A549 (cell line): ENCODE measurements around the gene CAMKV. TPM values are rescaled to one million over a fixed set of nuclear protein-coding genes. Genes with fewer than 3 reads are reported as not detected.

Experiments used
- ATAC-seq, 2 experiments: fragments of 200-7000 bp in 1 of 2; fragments of >200 bp in 1 of 2; cut with Nextera tagmentation in 1 of 2; cut with Tn5 transposase in 1 of 2; 3 replicates each; pipeline versions ENCODE4 v1.8.0 to v1.9.1; 2018 to 2020; ENCODE audit warnings: mild to moderate bottlenecking in 1 of 2, moderate library complexity in 1 of 2
- CTCF ChIA-PET: fragments of 300-600 bp; sonication (Branson Sonifier 250); formaldehyde crosslinking; extraction: SDS; loops from one replicate; lab custom pipeline; 2021; ENCODE audit warnings: antibody characterized with exemption, inconsistent platforms; lab: Yijun Ruan, JAX
- POLR2A ChIA-PET: fragments of 350-600 bp; formaldehyde crosslinking; extraction: SDS; loops from one replicate; lab custom pipeline; 2021; ENCODE audit warnings: antibody characterized with exemption, inconsistent platforms; lab: Yijun Ruan, JAX
- DNase-seq, 2 experiments: peaks; one replicate each; pipeline versions ENCODE4 v3.0.0 to v3.0.0-alpha.2; 2011 to 2016; ENCODE audit warnings: low read depth in 1 of 2, low spot score in 1 of 2
- FAIRE-seq: peaks from 2 replicates; lab custom pipeline; 2011; peaks lifted over from hg19 to GRCh38; lab: Jason Lieb, UNC
- H3K27ac ChIP-seq, 2 experiments: fragments of >200 bp; sonication (Bioruptor Twin); formaldehyde crosslinking; 3 replicates each; pipeline ENCODE4 v1.5.1; 2016 to 2017
- H3K4me1 ChIP-seq: fragments of >200 bp; sonication (Bioruptor Twin); formaldehyde crosslinking; 3 replicates; pipeline ENCODE4 v1.6.1; 2016
- H3K4me2 ChIP-seq: fragments of >200 bp; sonication (Bioruptor Twin); formaldehyde crosslinking; 3 replicates; pipeline ENCODE4 v1.6.1; 2016
- H3K4me3 ChIP-seq: fragments of >200 bp; sonication (Bioruptor Twin); formaldehyde crosslinking; 3 replicates; pipeline ENCODE4 v1.5.1; 2016
- H3K9me3 ChIP-seq: fragments of >200 bp; sonication (Bioruptor Twin); formaldehyde crosslinking; 3 replicates; pipeline ENCODE4 v1.6.1; 2016
- CHD4 ChIP-seq: fragments of 200-600 bp; sonication (generic); IDR thresholded peaks from 2 replicates; pipeline ENCODE4 v1.6.1; 2016; ENCODE audit warnings: antibody characterized with exemption, mild to moderate bottlenecking, borderline replicate concordance
- EHF ChIP-seq: fragments of 250-450 bp; sonication (Bioruptor Pico); IDR thresholded peaks from 2 replicates; pipeline ENCODE4 v1.5.0; 2020; ENCODE audit warnings: mild to moderate bottlenecking
- EP300 ChIP-seq, 2 experiments: fragments of >200 bp; sonication (Bioruptor Twin); formaldehyde crosslinking; IDR thresholded peaks; 2 replicates in 1 of 2; 3 replicates in 1 of 2; pipeline ENCODE4 v1.6.1; 2016 to 2017
- FOSB ChIP-seq: fragments of 250-450 bp; sonication (Bioruptor Pico); IDR thresholded peaks from 2 replicates; pipeline ENCODE4 v1.5.0; 2020; ENCODE audit warnings: mild to moderate bottlenecking, moderate library complexity
- HDAC2 ChIP-seq: fragments of 200-600 bp; sonication (generic); IDR thresholded peaks from 2 replicates; pipeline ENCODE4 v1.6.1; 2016
- HEYL ChIP-seq: fragments of 250-450 bp; sonication (Bioruptor Pico); IDR thresholded peaks from 2 replicates; pipeline ENCODE4 v1.8.0; 2021; ENCODE audit warnings: mild to moderate bottlenecking, moderate library complexity
- HOXB13 ChIP-seq: fragments of 250-450 bp; sonication (Bioruptor Pico); IDR thresholded peaks from 2 replicates; pipeline ENCODE4 v1.5.0; 2020; ENCODE audit warnings: low read depth, mild to moderate bottlenecking, moderate library complexity
- HOXB5 ChIP-seq: fragments of 250-450 bp; sonication (Bioruptor Pico); IDR thresholded peaks from 2 replicates; pipeline ENCODE4 v1.5.0; 2020; ENCODE audit warnings: mild to moderate bottlenecking, moderate library complexity
- JUN ChIP-seq, 2 experiments: fragments of >200 bp; sonication (Bioruptor Twin); formaldehyde crosslinking; IDR thresholded peaks; 2 replicates in 1 of 2; 3 replicates in 1 of 2; pipeline ENCODE4 v1.6.1; 2016 to 2017
- KDM5A ChIP-seq: fragments of 200-600 bp; sonication (generic); IDR thresholded peaks from 2 replicates; pipeline ENCODE4 v1.6.1; 2016; ENCODE audit warnings: antibody characterized with exemption, mild to moderate bottlenecking
- MAFK ChIP-seq: fragments of 450-650 bp; IDR thresholded peaks from 2 replicates; pipeline ENCODE4 v1.6.1; 2014; ENCODE audit not compliant: partially characterized antibody
- NFE2L2 ChIP-seq: fragments of 150-350 bp; conservative IDR thresholded peaks from 2 replicates; pipeline ENCODE4 v1.6.1; 2014; ENCODE audit warnings: low read length
- NPAS2 ChIP-seq: fragments of 250-450 bp; sonication (Bioruptor Pico); IDR thresholded peaks from 2 replicates; pipeline ENCODE4 v1.8.0; 2022; ENCODE audit warnings: mild to moderate bottlenecking, moderate library complexity, borderline replicate concordance
- NR3C1 ChIP-seq: fragments of >200 bp; sonication (Bioruptor Twin); formaldehyde crosslinking; IDR thresholded peaks from 3 replicates; pipeline ENCODE4 v1.6.1; 2017
- PHF8 ChIP-seq: fragments of 200-600 bp; sonication (generic); IDR thresholded peaks from 2 replicates; pipeline ENCODE4 v1.6.1; 2016; ENCODE audit warnings: low read depth, mild to moderate bottlenecking, antibody characterized with exemption, moderate library complexity, borderline replicate concordance
- POLR2A ChIP-seq: IDR thresholded peaks from 2 replicates; pipeline ENCODE4 v1.6.1; 2012; ENCODE audit warnings: mild to moderate bottlenecking, low read length
- RCOR1 ChIP-seq: fragments of 150-350 bp; IDR thresholded peaks from 2 replicates; pipeline ENCODE4 v1.6.1; 2014; ENCODE audit warnings: antibody characterized with exemption, low read length, low read depth
- RFX5 ChIP-seq: fragments of 450-650 bp; IDR thresholded peaks from 2 replicates; pipeline ENCODE4 v1.7.1; 2014; ENCODE audit warnings: antibody characterized with exemption, mild to moderate bottlenecking, moderate library complexity
- RNF2 ChIP-seq: fragments of 200-600 bp; sonication (generic); IDR thresholded peaks from 2 replicates; pipeline ENCODE4 v1.6.1; 2016; ENCODE audit warnings: low read depth, mild to moderate bottlenecking, antibody characterized with exemption, moderate library complexity, borderline replicate concordance
- ZC3H11A ChIP-seq: fragments of 450-650 bp; IDR thresholded peaks from 2 replicates; pipeline ENCODE4 v1.6.1; 2014; ENCODE audit warnings: antibody characterized with exemption, mild to moderate bottlenecking
- WGBS: methylation state at CpG from one replicate; pipeline ENCODE4 v1.1.6; 2017; ENCODE audit errors: missing lambda C conversion rate; 5-methylcytosine and 5-hydroxymethylcytosine counted together
- polyA plus RNA-seq, 4 experiments: library from polyadenylated mRNA; depleted of rRNA in 3 of 4; stranded (reverse); fragments of >200 nt; fragmentation: RNase III in 1 of 4; extraction: RNeasy Plus Mini Kit Qiagen cat#74134 plus additional on column Dnase treatment in 1 of 4; gene quantifications; 2 replicates in 3 of 4; 3 replicates in 1 of 4; pipeline ENCODE4 v1.2.3, GENCODE V29; 2011 to 2017
- TF ChIP-seq, protein P1 (sequence below): IDR thresholded peaks from 2 replicates; pipeline ENCODE4 v1.6.1; 2012
- TF ChIP-seq, protein P2 (sequence below): fragments of >200 bp; sonication (Bioruptor Twin); formaldehyde crosslinking; IDR thresholded peaks from 3 replicates; pipeline ENCODE4 v1.6.1; 2016
- TF ChIP-seq, protein P3 (sequence below): fragments of 250-450 bp; sonication (Bioruptor Pico); IDR thresholded peaks from 2 replicates; pipeline ENCODE4 v1.5.0; 2020; ENCODE audit warnings: low read depth, mild to moderate bottlenecking, moderate library complexity
- TF ChIP-seq, protein P4 (sequence below): fragments of >200 bp; sonication (Bioruptor Twin); formaldehyde crosslinking; IDR thresholded peaks from 3 replicates; pipeline ENCODE4 v1.5.1; 2016
- TF ChIP-seq, protein P5 (sequence below): fragments of 450-650 bp; IDR thresholded peaks from 2 replicates; pipeline ENCODE4 v1.6.1; 2014; ENCODE audit warnings: antibody characterized with exemption

Gene CAMKV
- polyA plus RNA-seq, 2 of the 4 experiments (the other 2 are of a cell fraction): 0.31 to 0.46 TPM

DNA sequence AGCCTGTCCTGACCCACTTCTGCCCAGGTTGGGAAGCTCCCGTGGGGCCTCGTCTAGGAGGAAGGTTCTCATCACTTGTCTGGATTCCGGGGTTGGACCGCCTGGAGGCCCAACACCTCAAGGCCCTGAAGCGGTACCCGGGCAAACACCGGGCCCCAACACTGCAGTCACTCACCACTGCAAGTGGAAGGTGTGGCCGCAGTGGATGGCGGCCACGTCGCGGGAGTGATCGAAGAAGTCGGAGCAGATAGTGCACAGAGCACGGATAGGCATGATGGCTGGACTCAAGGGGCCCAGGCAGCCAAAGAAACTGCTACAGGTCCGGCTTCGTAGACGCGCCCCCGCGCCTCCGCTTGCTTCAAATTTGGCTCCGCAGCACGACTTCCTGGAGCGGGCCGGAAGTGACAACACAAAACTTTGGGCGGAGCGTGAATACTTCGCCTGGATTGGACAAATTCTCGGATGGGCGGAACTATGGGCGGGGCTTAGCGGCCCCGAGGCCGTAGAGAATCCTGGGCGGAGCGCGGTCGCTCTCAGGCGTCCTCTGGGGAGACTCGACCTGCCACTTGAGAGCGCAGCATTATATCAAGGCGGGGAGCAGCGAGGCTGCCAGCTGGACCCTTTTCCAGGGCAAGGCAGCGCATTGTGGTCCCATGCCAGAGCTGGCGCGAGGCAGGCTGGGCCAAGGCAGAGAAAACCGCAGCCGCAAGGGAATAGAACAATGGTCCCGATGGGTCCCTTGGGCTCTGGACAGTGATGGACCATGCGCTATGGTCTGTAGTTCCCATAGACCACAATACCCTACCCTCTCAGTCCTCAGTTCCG, 13.3 kb downstream of the CAMKV start, which contains the start of gene TRAIP:
TSS of gene TRAIP (minus strand) at position 384 of the 825 bp plus-strand sequence. CDS start at position 273, 111 bp downstream.
- Histone ChIP-seq H3K4me1 (peaks cover 7% of the 10 kb centered on the region; the same call in 2 of the 3 replicates), H3K4me2 (peak within 1 kb of the TSS; percentile 94), H3K27ac (peak within 1 kb of the TSS; percentile 69 to 84), H3K4me3 (peak within 1 kb of the TSS; percentile 73), H3K9me3 (no peaks in the 10 kb centered on the region)
- ATAC-seq (peak; percentile 96 to 98), FAIRE-seq (no peak), DNase-seq (peak; percentile 89 to 96)
- 0 out of 5 replicates have a peak, but pooled peaks of 1 of the 2 experiments have one; percentile 21 for TF ChIP-seq JUN (IDR thresholded peaks at IDR 0.05)
- peak; percentile 89 for TF ChIP-seq HDAC2
- TF ChIP-seq, protein P1, sequence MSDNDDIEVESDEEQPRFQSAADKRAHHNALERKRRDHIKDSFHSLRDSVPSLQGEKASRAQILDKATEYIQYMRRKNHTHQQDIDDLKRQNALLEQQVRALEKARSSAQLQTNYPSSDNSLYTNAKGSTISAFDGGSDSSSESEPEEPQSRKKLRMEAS: peak; percentile 87
- no peak for TF ChIP-seq RCOR1
- TF ChIP-seq, protein P2, sequence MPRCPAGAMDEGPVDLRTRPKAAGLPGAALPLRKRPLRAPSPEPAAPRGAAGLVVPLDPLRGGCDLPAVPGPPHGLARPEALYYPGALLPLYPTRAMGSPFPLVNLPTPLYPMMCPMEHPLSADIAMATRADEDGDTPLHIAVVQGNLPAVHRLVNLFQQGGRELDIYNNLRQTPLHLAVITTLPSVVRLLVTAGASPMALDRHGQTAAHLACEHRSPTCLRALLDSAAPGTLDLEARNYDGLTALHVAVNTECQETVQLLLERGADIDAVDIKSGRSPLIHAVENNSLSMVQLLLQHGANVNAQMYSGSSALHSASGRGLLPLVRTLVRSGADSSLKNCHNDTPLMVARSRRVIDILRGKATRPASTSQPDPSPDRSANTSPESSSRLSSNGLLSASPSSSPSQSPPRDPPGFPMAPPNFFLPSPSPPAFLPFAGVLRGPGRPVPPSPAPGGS: 0 out of 3 replicates have a peak, but pooled peaks have one; percentile 43
- peak; percentile 97 for TF ChIP-seq KDM5A
- TF ChIP-seq POLR2A: peak; percentile 62
- no peak for TF ChIP-seq RFX5
- TF ChIP-seq PHF8: peak; percentile 17; the same call in 1 of the 2 replicates
- ChIA-PET POLR2A (no interaction called here), CTCF (interaction anchor here (1.0 to 10.4 kb wide), 2 partner anchors 16 to 50 kb away, joined by 5 to 70 read pairs; no protein-coding TSS in a partner anchor)
- WGBS: 13% methylated on average over 11 of the region's 52 CpGs

DNA sequence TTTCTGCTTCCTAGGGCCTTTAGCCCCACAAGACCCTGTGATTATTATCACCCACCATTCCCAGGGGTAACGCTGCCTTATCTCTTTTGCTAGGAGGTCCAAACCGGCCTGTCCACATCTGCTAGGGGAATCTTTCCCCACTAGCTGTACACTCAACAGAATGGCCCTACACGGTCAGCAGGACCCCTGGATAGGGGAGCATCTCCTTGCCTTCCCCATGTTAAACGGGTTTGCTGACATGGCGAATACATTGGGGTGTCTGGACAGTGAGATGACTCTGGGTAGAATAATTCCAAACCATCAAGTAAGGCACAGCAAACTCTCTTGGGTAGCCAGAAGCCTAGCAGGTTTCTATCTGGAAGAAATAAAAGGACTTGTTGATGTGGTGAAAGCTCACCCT, 14.0 kb downstream of the CAMKV start:
- Histone ChIP-seq H3K27ac (peak overlapping the region; percentile 68 to 84; a peak in 4 of 6 replicates), H3K4me3 (peak overlapping the region; percentile 73), H3K9me3 (no peaks in the 10 kb centered on the region), H3K4me2 (peak overlapping the region; percentile 94), H3K4me1 (peaks cover 7% of the 10 kb centered on the region; the same call in 2 of the 3 replicates)
- DNase-seq (no peak), ATAC-seq (no peak), FAIRE-seq (no peak)
- ChIA-PET CTCF (interaction anchor here (1.0 to 10.4 kb wide), 2 partner anchors 15 to 51 kb away, joined by 5 to 70 read pairs; no protein-coding TSS in a partner anchor), POLR2A (no interaction called here)
- TF ChIP-seq FOSB (no peak), CHD4 (no peak), MAFK (peak; percentile 65)
- WGBS: 31% methylated on average over 4 of the region's 5 CpGs

DNA sequence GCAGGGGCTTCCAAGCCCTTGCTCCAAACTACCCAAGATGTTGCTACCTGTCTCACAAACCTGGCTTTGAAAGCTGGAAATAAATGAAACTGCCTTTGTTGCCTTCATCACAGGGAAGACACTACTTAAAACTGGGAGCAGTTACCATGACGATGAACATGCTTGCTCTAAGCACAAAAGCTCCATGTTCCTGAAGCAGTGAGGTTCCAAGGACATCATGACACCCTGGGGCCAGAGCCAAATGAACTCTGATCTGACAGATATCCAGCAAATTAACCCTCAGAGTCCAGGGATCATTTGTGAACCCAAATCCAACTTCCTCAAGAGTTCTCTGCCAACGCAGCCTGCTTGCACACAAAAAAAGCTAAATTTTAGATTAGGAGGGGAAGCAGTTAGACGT, 24.0 kb downstream of the CAMKV start:
- Histone ChIP-seq H3K9me3 (no peaks in the 10 kb centered on the region), H3K4me3 (no peak overlapping the region), H3K4me2 (no peak overlapping the region), H3K4me1 (no peaks in the 10 kb centered on the region), H3K27ac (no peak overlapping the region)
- FAIRE-seq (no peak), ATAC-seq (no peak), DNase-seq (no peak)
- TF ChIP-seq, protein P2: no peak
- TF ChIP-seq, protein P3, sequence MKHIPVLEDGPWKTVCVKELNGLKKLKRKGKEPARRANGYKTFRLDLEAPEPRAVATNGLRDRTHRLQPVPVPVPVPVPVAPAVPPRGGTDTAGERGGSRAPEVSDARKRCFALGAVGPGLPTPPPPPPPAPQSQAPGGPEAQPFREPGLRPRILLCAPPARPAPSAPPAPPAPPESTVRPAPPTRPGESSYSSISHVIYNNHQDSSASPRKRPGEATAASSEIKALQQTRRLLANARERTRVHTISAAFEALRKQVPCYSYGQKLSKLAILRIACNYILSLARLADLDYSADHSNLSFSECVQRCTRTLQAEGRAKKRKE (CRISPR knock-in tag): no peak
- TF ChIP-seq NPAS2 (CRISPR knock-in tag) (no peak), PHF8 (no peak), POLR2A (no peak), ZC3H11A (no peak), HOXB5 (CRISPR knock-in tag) (no peak), HEYL (no peak), NR3C1 (no peak), EHF (no peak), EP300 (IDR thresholded peaks at IDR 0.05) (no peak), HOXB13 (CRISPR knock-in tag) (no peak), FOSB (no peak), RNF2 (no peak), CHD4 (no peak), NFE2L2 (no peak)
- TF ChIP-seq, protein P4, sequence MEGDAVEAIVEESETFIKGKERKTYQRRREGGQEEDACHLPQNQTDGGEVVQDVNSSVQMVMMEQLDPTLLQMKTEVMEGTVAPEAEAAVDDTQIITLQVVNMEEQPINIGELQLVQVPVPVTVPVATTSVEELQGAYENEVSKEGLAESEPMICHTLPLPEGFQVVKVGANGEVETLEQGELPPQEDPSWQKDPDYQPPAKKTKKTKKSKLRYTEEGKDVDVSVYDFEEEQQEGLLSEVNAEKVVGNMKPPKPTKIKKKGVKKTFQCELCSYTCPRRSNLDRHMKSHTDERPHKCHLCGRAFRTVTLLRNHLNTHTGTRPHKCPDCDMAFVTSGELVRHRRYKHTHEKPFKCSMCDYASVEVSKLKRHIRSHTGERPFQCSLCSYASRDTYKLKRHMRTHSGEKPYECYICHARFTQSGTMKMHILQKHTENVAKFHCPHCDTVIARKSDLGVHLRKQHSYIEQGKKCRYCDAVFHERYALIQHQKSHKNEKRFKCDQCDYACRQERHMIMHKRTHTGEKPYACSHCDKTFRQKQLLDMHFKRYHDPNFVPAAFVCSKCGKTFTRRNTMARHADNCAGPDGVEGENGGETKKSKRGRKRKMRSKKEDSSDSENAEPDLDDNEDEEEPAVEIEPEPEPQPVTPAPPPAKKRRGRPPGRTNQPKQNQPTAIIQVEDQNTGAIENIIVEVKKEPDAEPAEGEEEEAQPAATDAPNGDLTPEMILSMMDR: no peak
- TF ChIP-seq, protein P5, sequence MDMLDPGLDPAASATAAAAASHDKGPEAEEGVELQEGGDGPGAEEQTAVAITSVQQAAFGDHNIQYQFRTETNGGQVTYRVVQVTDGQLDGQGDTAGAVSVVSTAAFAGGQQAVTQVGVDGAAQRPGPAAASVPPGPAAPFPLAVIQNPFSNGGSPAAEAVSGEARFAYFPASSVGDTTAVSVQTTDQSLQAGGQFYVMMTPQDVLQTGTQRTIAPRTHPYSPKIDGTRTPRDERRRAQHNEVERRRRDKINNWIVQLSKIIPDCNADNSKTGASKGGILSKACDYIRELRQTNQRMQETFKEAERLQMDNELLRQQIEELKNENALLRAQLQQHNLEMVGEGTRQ: no peak
- WGBS: 92% methylated on average over 3 of the region's 3 CpGs
- CTCF ChIA-PET: interaction anchor here (0.7 to 2.8 kb wide), 7 partner anchors 17 to 306 kb away, joined by 3 to 11 read pairs (median 4); partner anchors contain the start of gene INKA1
- POLR2A ChIA-PET: interaction anchor here (0.5 kb wide), 1 partner anchor 95 kb away, joined by 3 read pairs; no protein-coding TSS in a partner anchor
